HEK293T (cell line): ENCODE measurements around the gene PHLPP1.

Experiments
- CTCF ChIA-PET: fragments of 350-600 bp; formaldehyde crosslinking; extraction: SDS; loops from one replicate; lab custom pipeline; 2021; ENCODE audit warnings: antibody characterized with exemption, inconsistent platforms; lab: Yijun Ruan, JAX
- POLR2A ChIA-PET: fragments of 350-600 bp; formaldehyde crosslinking; extraction: SDS; loops from one replicate; lab custom pipeline; 2020; ENCODE audit warnings: antibody characterized with exemption, inconsistent platforms; lab: Yijun Ruan, JAX
- DNase-seq: peaks from one replicate; pipeline ENCODE4 v3.0.0; 2012; ENCODE audit warnings: mixed read lengths; ENCODE audit errors: extremely low spot score
- ARNT ChIP-seq: fragments of 450-650 bp; IDR thresholded peaks from 2 replicates; pipeline ENCODE4 v1.6.1; 2017; ENCODE audit warnings: mild to moderate bottlenecking
- BHLHE40 ChIP-seq: fragments of 450-650 bp; IDR thresholded peaks from 2 replicates; pipeline ENCODE4 v1.6.1; 2016; ENCODE audit warnings: mild to moderate bottlenecking, moderate library complexity, borderline replicate concordance
- CTBP1 ChIP-seq: fragments of 450-650 bp; IDR thresholded peaks from 2 replicates; pipeline ENCODE4 v1.6.1; 2016; ENCODE audit warnings: borderline replicate concordance
- ELF4 ChIP-seq: fragments of 450-650 bp; IDR thresholded peaks from 2 replicates; pipeline ENCODE4 v1.6.1; 2017; ENCODE audit warnings: antibody characterized with exemption
- FOXA1 ChIP-seq: fragments of 450-650 bp; IDR thresholded peaks from 2 replicates; pipeline ENCODE4 v1.6.1; 2016; ENCODE audit warnings: mild to moderate bottlenecking
- FOXK2 ChIP-seq: fragments of 450-650 bp; IDR thresholded peaks from 2 replicates; pipeline ENCODE4 v1.6.1; 2016; ENCODE audit warnings: mild to moderate bottlenecking
- FOXM1 ChIP-seq: fragments of 450-650 bp; IDR thresholded peaks from 2 replicates; pipeline ENCODE4 v1.6.1; 2017; ENCODE audit warnings: mild to moderate bottlenecking, borderline replicate concordance
- HDGF ChIP-seq: fragments of 450-650 bp; IDR thresholded peaks from 2 replicates; pipeline ENCODE4 v1.6.1; 2017; ENCODE audit warnings: antibody characterized with exemption, borderline replicate concordance
- L3MBTL2 ChIP-seq: fragments of 450-650 bp; conservative IDR thresholded peaks from 2 replicates; pipeline ENCODE4 v1.6.1; 2016; ENCODE audit warnings: mild to moderate bottlenecking
- LEF1 ChIP-seq: fragments of 450-650 bp; IDR thresholded peaks from 2 replicates; pipeline ENCODE4 v1.6.1; 2017; ENCODE audit warnings: mild to moderate bottlenecking, borderline replicate concordance
- NFRKB ChIP-seq: fragments of 450-650 bp; IDR thresholded peaks from 2 replicates; pipeline ENCODE4 v1.6.1; 2016; ENCODE audit warnings: mild to moderate bottlenecking, moderate library complexity
- PKNOX1 ChIP-seq: fragments of 450-650 bp; IDR thresholded peaks from 2 replicates; pipeline ENCODE4 v1.6.1; 2016
- SP1 ChIP-seq: fragments of 450-650 bp; IDR thresholded peaks from 2 replicates; pipeline ENCODE4 v1.6.1; 2017
- SUZ12 ChIP-seq: fragments of 450-650 bp; IDR thresholded peaks from 2 replicates; pipeline ENCODE4 v1.6.1; 2016; ENCODE audit warnings: mild to moderate bottlenecking
- TARDBP ChIP-seq: fragments of 450-650 bp; IDR thresholded peaks from 2 replicates; pipeline ENCODE4 v1.6.1; 2016
- ZNF384 ChIP-seq: fragments of 450-650 bp; IDR thresholded peaks from 2 replicates; pipeline ENCODE4 v1.6.1; 2016

Gene PHLPP1

GRCh38 chr18:63017076-63017475, 301.7 kb downstream of the PHLPP1 start:
- POLR2A ChIA-PET, result no interaction called here
- no peak for TF ChIP-seq LEF1
- TF ChIP-seq L3MBTL2, result no peak
- TF ChIP-seq FOXA1, result no peak
- TF ChIP-seq FOXK2, result no peak
- TF ChIP-seq NFRKB, result no peak
- no peak for TF ChIP-seq CTBP1
- TF ChIP-seq PKNOX1, result no peak
- TF ChIP-seq SUZ12, result no peak
- no peak for TF ChIP-seq ZNF384
- no peak for TF ChIP-seq FOXM1
- TF ChIP-seq SP1, result no peak
- no peak for TF ChIP-seq ELF4
- TF ChIP-seq TARDBP, result no peak
- TF ChIP-seq BHLHE40, result no peak
- no peak for TF ChIP-seq HDGF
- CTCF ChIA-PET, result interaction anchor here (0.6 to 2.2 kb wide), 5 partner anchors 79 to 423 kb away, joined by 3 to 6 read pairs (median 4); no protein-coding TSS in a partner anchor
- DNase-seq, result no peak

GRCh38 chr18:63017977-63018376, 302.6 kb downstream of the PHLPP1 start:
- DNase-seq, result no peak
- TF ChIP-seq LEF1 (no peak), L3MBTL2 (no peak), SP1 (no peak), FOXK2 (no peak), ZNF384 (no peak), SUZ12 (no peak), ELF4 (no peak), FOXA1 (no peak), HDGF (no peak), CTBP1 (no peak), NFRKB (no peak)
- ChIA-PET CTCF (interaction anchor here (0.6 to 2.2 kb wide), 4 partner anchors 96 to 489 kb away, joined by 3 to 6 read pairs (median 4); no protein-coding TSS in a partner anchor), POLR2A (no interaction called here)

GRCh38 chr18:63022429-63023022, 307.2 kb downstream of the PHLPP1 start:
- peak; percentile 19 for DNase-seq

GRCh38 chr18:63025251-63026090, 310.1 kb downstream of the PHLPP1 start:
- ChIA-PET CTCF (interaction anchor here (0.6 to 1.5 kb wide), 9 partner anchors 16 to 437 kb away, joined by 3 to 4 read pairs (median 3); no protein-coding TSS in a partner anchor), POLR2A (interaction anchor here (1.0 kb wide), 1 partner anchor 298 kb away, joined by 3 read pairs; no protein-coding TSS in a partner anchor)
- TF ChIP-seq ZNF384 (no peak), FOXA1 (no peak), SP1 (no peak), L3MBTL2 (no peak), ARNT (no peak), FOXM1 (no peak)
- DNase-seq, result peak; percentile 25

More at GRCh38 chr18:63022429-63023022, 307.2 kb downstream of the PHLPP1 start:
- POLR2A ChIA-PET, result no interaction called here
- TF ChIP-seq FOXA1, result no peak
- CTCF ChIA-PET, result interaction anchor here (1.3 kb wide), 1 partner anchor 301 kb away, joined by 4 read pairs; no protein-coding TSS in a partner anchor

GRCh38 chr18:63028380-63028779, 313.0 kb downstream of the PHLPP1 start:
- no peak for DNase-seq
- TF ChIP-seq CTBP1, result no peak
- no peak for TF ChIP-seq FOXK2
- TF ChIP-seq PKNOX1, result no peak
- TF ChIP-seq TARDBP, result no peak
- no peak for TF ChIP-seq ELF4
- no peak for TF ChIP-seq FOXA1
- no peak for TF ChIP-seq ARNT
- no peak for TF ChIP-seq HDGF
- TF ChIP-seq ZNF384, result no peak
- no peak for TF ChIP-seq NFRKB
- TF ChIP-seq SP1, result no peak
- TF ChIP-seq SUZ12, result no peak
- no peak for TF ChIP-seq FOXM1
- POLR2A ChIA-PET, result no interaction called here
- CTCF ChIA-PET, result no interaction called here
